GM10248 (cell line): Measurements from ENCODE around the gene PARVG.

ENCODE experiments used
- CTCF ChIA-PET: fragments of 300-600 bp; sonication (Branson Sonifier 250); formaldehyde crosslinking; extraction: SDS; loops from one replicate; lab custom pipeline; 2021; ENCODE audit warnings: antibody characterized with exemption; lab: Yijun Ruan, JAX
- POLR2A ChIA-PET: fragments of 350-650 bp; sonication (Branson Sonifier 250); formaldehyde crosslinking; extraction: SDS; loops from one replicate; lab custom pipeline; 2020; ENCODE audit warnings: antibody characterized with exemption; lab: Yijun Ruan, JAX
- DNase-seq: peaks from one replicate; pipeline ENCODE4 v3.0.0; 2012; ENCODE audit errors: extremely low spot score
- CTCF ChIP-seq: IDR thresholded peaks from 2 replicates; pipeline ENCODE4 v1.5.1; 2012; ENCODE audit warnings: mild to moderate bottlenecking, low read depth; ENCODE audit errors: extremely low read depth, missing control alignments, control extremely low read depth

PARVG gene

GRCh38 chr22:44205516-44206329, 25.0 kb downstream of the PARVG start:
- ChIA-PET CTCF (interaction anchor here (1.4 kb wide), 1 partner anchor 9 kb away, joined by 3 read pairs; no protein-coding TSS in a partner anchor), POLR2A (no interaction called here)
- no peak for TF ChIP-seq CTCF
- DNase-seq = no peak

DNA sequence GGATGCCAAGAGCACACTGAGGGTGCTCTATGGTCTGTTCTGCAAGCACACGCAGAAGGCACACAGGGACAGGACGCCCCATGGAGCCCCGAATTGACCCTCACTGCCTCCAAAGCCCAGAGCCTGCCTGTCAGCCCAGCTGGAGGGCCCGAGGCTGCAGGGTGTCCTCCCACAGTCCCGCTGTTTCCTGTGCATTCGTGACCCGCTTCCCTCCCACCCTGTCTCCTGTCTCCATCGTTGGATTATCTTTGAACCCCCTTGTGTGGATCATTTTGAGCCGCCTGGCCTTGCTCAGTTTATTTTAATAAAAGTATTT, 25.6 kb downstream of the PARVG start:
- CTCF ChIA-PET = no interaction called here
- POLR2A ChIA-PET = no interaction called here
- TF ChIP-seq CTCF = no peak
- no peak for DNase-seq

- no peak for TF ChIP-seq CTCF
- CTCF ChIA-PET = no interaction called here
- no peak for DNase-seq
- POLR2A ChIA-PET = no interaction called here
Observed at GRCh38 chr22:44206696-44207095, 26.0 kb downstream of the PARVG start.

DNA sequence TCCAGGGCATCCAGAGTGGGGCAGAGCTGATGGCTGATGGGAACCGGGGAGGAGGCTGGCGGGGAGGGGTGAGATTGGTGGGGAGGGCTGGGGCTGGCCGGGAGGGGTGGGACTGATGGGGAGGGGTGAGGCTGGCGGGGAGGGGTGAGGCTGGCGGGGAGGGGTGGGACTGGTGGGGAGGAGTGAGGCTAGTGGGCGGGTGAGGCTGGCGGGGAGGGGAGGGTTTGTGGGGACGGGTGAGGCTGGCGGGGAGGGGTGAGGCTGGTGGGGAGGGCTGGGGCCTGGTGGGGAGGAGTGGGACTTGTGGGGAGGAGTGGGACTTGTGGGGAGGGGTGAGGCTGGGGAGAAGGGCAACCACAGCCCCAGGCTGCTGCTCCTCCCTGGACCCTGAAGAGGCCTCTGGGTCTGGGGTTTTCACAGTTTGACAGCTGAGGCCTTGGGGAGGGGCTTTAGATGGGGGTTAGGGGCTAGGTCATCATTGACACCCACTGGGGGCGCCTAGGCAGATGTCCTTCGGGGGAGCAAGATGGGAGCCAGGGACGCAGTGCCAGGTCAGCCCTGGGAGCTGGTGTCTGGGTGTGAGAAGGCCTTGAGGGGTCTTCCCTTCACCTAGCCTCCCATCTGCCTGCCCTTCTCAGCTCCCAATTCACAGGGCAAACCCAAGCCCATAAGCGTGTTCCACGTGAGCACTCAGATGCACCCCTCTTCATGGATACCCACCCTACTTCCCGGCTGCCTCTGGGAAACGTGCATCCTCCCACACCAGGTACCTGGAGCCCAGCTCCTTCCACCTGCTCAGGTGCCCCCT, 26.7 kb downstream of the PARVG start:
- TF ChIP-seq CTCF = no peak
- CTCF ChIA-PET = no interaction called here
- POLR2A ChIA-PET = no interaction called here
- DNase-seq = no peak

- POLR2A ChIA-PET = no interaction called here
- no peak for TF ChIP-seq CTCF
- CTCF ChIA-PET = no interaction called here
- no peak for DNase-seq
Observed at GRCh38 chr22:44207981-44208317, 27.2 kb downstream of the PARVG start.

DNA sequence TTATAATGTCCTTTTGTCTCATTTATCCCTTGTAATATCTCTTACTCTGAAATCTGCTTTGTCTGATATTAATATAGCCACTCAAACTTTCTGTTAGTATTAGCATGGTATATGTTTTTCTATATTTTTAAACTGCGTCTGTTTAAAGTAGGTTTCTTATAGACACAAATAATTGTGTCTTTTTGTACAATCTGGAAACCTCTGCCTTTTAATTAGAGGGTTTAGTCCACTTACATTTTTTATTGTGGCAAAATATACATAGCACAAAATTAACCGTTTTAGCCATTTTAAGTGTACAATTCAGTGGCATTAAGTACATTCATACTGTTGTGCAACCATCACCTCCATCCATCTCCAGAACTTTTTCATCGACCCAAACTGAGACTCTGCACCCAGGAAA, 28.6 kb downstream of the PARVG start:
- ChIA-PET POLR2A (no interaction called here), CTCF (no interaction called here)
- DNase-seq = no peak
- TF ChIP-seq CTCF = no peak
